ENCODE measurements around the gene ILK. TPM values are rescaled to one million over a fixed set of nuclear protein-coding genes. Genes with fewer than 3 reads are reported as not detected.

Gene ILK
- total RNA-seq, 1 experiment from 2014 or later, result 69.7 TPM

- TF ChIP-seq EZH2 (IDR thresholded peaks at IDR 0.05; ENCODE audit: low read depth) (no peak), CTCF (conservative IDR thresholded peaks at IDR 0.05) (no peak)
- CTCF ChIA-PET, result no interaction called here
These were observed 36.7 kb upstream of the ILK start for GRCh38 chr11:6566704-6567370.

DNA sequence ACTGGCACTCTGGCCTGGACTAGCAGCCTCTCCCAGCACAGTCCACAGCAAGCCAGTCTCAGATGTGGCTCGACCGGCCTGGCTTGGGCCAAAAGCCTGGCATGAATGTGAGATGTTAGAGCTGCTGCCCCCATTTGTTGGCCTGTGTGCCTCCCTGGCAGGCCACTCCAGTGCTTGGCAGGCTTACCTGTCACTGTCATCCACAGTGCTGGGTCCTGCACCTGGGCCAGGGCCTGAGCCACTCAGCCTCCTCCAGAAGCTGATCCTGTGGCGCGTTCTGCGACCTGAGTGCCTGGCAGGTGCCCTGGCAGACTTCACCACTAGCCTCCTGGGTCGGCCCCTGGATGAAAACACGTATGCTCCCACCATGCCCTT is 36.2 kb upstream of the ILK start:
- Histone ChIP-seq H3K9me3 (ENCODE audit: insufficient read depth, low read depth) (no peaks in the 10 kb centered on the region), H3K9me2 (ENCODE audit: insufficient read depth) (no peaks in the 10 kb centered on the region), H3K4me2 (no peak overlapping the region), H4K20me1 (ENCODE audit: insufficient read depth) (no peaks in the 10 kb centered on the region), H3K27ac (no peak overlapping the region), H3K36me3 (ENCODE audit: low read depth) (no peaks in the 10 kb centered on the region), H3K4me1 (replicated peaks; ENCODE audit: insufficient read depth) (no peaks in the 10 kb centered on the region), H3K79me2 (ENCODE audit: low read depth) (no peaks in the 10 kb centered on the region), H2AFZ (no peak overlapping the region), H3K4me3 (no peak overlapping the region), H3F3A (ENCODE audit: insufficient read depth, low read depth) (no peaks in the 10 kb centered on the region), H3K27me3 (ENCODE audit: insufficient read depth, low read depth) (no peaks in the 10 kb centered on the region)
- DNase-seq, result no peak
- no peak for TF ChIP-seq EZH2 (IDR thresholded peaks at IDR 0.05; ENCODE audit: low read depth)
- TF ChIP-seq CTCF (conservative IDR thresholded peaks at IDR 0.05), result no peak
- POLR2A ChIA-PET (ENCODE audit: unreplicated experiment), result no interaction called here
- no TSS peak for BruUV-seq (replicated peaks)
- intact Hi-C loops (cut with micrococcal nuclease; ENCODE audit: unreplicated experiment), result no loop called here
- CTCF ChIA-PET, result no interaction called here

More at GRCh38 chr11:6566704-6567370, 36.7 kb upstream of the ILK start:
- H3K4me3 ChIP-seq, result no peak overlapping the region
- no peaks in the 10 kb centered on the region for H3F3A ChIP-seq (ENCODE audit: insufficient read depth, low read depth)
- H3K36me3 ChIP-seq (ENCODE audit: low read depth), result no peaks in the 10 kb centered on the region
- H3K27ac ChIP-seq, result no peak overlapping the region
- no peaks in the 10 kb centered on the region for H4K20me1 ChIP-seq (ENCODE audit: insufficient read depth)
- intact Hi-C loops (cut with micrococcal nuclease; ENCODE audit: unreplicated experiment), result no loop called here
- H3K9me3 ChIP-seq (ENCODE audit: insufficient read depth, low read depth), result no peaks in the 10 kb centered on the region
- no peak overlapping the region for H3K4me2 ChIP-seq
- H3K4me1 ChIP-seq (replicated peaks; ENCODE audit: insufficient read depth), result no peaks in the 10 kb centered on the region
- no peak overlapping the region for H2AFZ ChIP-seq
- BruUV-seq (replicated peaks), result no TSS peak
- POLR2A ChIA-PET (ENCODE audit: unreplicated experiment), result no interaction called here
- H3K9me2 ChIP-seq (ENCODE audit: insufficient read depth), result no peaks in the 10 kb centered on the region
- DNase-seq, result no peak
- H3K27me3 ChIP-seq (ENCODE audit: insufficient read depth, low read depth), result no peaks in the 10 kb centered on the region
- H3K79me2 ChIP-seq (ENCODE audit: low read depth), result no peaks in the 10 kb centered on the region

GRCh38 chr11:6568191-6568918 is 35.2 kb upstream of the ILK start:
- no peak for DNase-seq
- no peak overlapping the region for H3K4me3 ChIP-seq
- H3K4me2 ChIP-seq, result no peak overlapping the region
- H3K9me2 ChIP-seq (ENCODE audit: insufficient read depth), result no peaks in the 10 kb centered on the region
- TF ChIP-seq CTCF (conservative IDR thresholded peaks at IDR 0.05), result no peak
- no peak for TF ChIP-seq EZH2 (IDR thresholded peaks at IDR 0.05; ENCODE audit: low read depth)
- no peaks in the 10 kb centered on the region for H4K20me1 ChIP-seq (ENCODE audit: insufficient read depth)
- no peaks in the 10 kb centered on the region for H3K9me3 ChIP-seq (ENCODE audit: insufficient read depth, low read depth)
- no peaks in the 10 kb centered on the region for H3K4me1 ChIP-seq (replicated peaks; ENCODE audit: insufficient read depth)
- no peaks in the 10 kb centered on the region for H3K27me3 ChIP-seq (ENCODE audit: insufficient read depth, low read depth)
- BruUV-seq (replicated peaks), result no TSS peak
- H2AFZ ChIP-seq, result no peak overlapping the region
- H3K27ac ChIP-seq, result no peak overlapping the region
- ChIA-PET CTCF (no interaction called here), POLR2A (ENCODE audit: unreplicated experiment) (no interaction called here)
- no peaks in the 10 kb centered on the region for H3K79me2 ChIP-seq (ENCODE audit: low read depth)
- intact Hi-C loops (cut with micrococcal nuclease; ENCODE audit: unreplicated experiment), result no loop called here
- no peaks in the 10 kb centered on the region for H3K36me3 ChIP-seq (ENCODE audit: low read depth)
- no peaks in the 10 kb centered on the region for H3F3A ChIP-seq (ENCODE audit: insufficient read depth, low read depth)

Data from PC-9 (cell line).